NAMALWA (cell line): ENCODE results near the gene UBA3.

ENCODE experiments used
- DNase-seq: peaks from one replicate; pipeline ENCODE4 v3.0.0-alpha.2; 2015; ENCODE audit warnings: low spot score

UBA3 gene

GRCh38 chr3:69065318-69065964, 14.7 kb downstream of the UBA3 start:
- no peak for DNase-seq

- DNase-seq, result no peak
Observed at GRCh38 chr3:69063636-69064035, 16.5 kb downstream of the UBA3 start.

- no peak for DNase-seq
Observed at GRCh38 chr3:69059688-69060087, 20.5 kb downstream of the UBA3 start.

GRCh38 chr3:69058947-69059224, 21.3 kb downstream of the UBA3 start:
- no peak for DNase-seq

GRCh38 chr3:69058180-69058946, 21.8 kb downstream of the UBA3 start:
- DNase-seq, result peak; percentile 39

GRCh38 chr3:69052472-69052898, 27.7 kb downstream of the UBA3 start:
- DNase-seq, result no peak

GRCh38 chr3:69051756-69052471, 28.3 kb downstream of the UBA3 start, which contains the start of gene TMF1:
TMF1 (minus strand) TSS chr3:69052333; CDS start chr3:69052086, 247 bp downstream.
- peak; percentile 96 for DNase-seq

- no peak for DNase-seq
Observed at GRCh38 chr3:69048990-69049389, 31.2 kb downstream of the UBA3 start.

GRCh38 chr3:69044608-69045007, 35.6 kb downstream of the UBA3 start:
- no peak for DNase-seq

GRCh38 chr3:69033470-69033869, 46.7 kb downstream of the UBA3 start:
- DNase-seq, result no peak

GRCh38 chr3:69032737-69033136, 47.4 kb downstream of the UBA3 start:
- no peak for DNase-seq

GRCh38 chr3:69032142-69032541, 48.0 kb downstream of the UBA3 start:
- no peak for DNase-seq

GRCh38 chr3:69031635-69032034, 48.5 kb downstream of the UBA3 start:
- DNase-seq, result no peak

- no peak for DNase-seq
Observed at GRCh38 chr3:69020857-69021256, 59.3 kb downstream of the UBA3 start.

- DNase-seq, result peak; percentile 8
Observed at GRCh38 chr3:69020424-69020823, 59.7 kb downstream of the UBA3 start.

GRCh38 chr3:69016901-69017300, 63.3 kb downstream of the UBA3 start:
- no peak for DNase-seq

GRCh38 chr3:69016102-69016501, 64.1 kb downstream of the UBA3 start:
- no peak for DNase-seq

- no peak for DNase-seq
Observed at GRCh38 chr3:69014022-69014580, 66.1 kb downstream of the UBA3 start.

GRCh38 chr3:69013253-69014021, 66.7 kb downstream of the UBA3 start, which contains the start of gene EOGT:
EOGT (minus strand) TSS chr3:69013684; CDS start chr3:69009846, 3,838 bp downstream.
- DNase-seq, result peak; percentile 62

- no peak for DNase-seq
Observed at GRCh38 chr3:69012800-69013252, 67.3 kb downstream of the UBA3 start.

- DNase-seq, result no peak
Observed at GRCh38 chr3:69012100-69012799, 67.9 kb downstream of the UBA3 start.
